ENCODE measurements around the gene DNMT3B. TPM values are rescaled to one million over a fixed set of nuclear protein-coding genes. Genes with fewer than 3 reads are reported as not detected.
"Not testable (repeated sequence)": the region's sequence is repeated elsewhere in the genome, so short reads cannot be mapped to it uniquely, and the experiment has no call there.

The DNMT3B gene
- total RNA-seq, 1 donor from 2014 or later = 3.4 TPM

DNA sequence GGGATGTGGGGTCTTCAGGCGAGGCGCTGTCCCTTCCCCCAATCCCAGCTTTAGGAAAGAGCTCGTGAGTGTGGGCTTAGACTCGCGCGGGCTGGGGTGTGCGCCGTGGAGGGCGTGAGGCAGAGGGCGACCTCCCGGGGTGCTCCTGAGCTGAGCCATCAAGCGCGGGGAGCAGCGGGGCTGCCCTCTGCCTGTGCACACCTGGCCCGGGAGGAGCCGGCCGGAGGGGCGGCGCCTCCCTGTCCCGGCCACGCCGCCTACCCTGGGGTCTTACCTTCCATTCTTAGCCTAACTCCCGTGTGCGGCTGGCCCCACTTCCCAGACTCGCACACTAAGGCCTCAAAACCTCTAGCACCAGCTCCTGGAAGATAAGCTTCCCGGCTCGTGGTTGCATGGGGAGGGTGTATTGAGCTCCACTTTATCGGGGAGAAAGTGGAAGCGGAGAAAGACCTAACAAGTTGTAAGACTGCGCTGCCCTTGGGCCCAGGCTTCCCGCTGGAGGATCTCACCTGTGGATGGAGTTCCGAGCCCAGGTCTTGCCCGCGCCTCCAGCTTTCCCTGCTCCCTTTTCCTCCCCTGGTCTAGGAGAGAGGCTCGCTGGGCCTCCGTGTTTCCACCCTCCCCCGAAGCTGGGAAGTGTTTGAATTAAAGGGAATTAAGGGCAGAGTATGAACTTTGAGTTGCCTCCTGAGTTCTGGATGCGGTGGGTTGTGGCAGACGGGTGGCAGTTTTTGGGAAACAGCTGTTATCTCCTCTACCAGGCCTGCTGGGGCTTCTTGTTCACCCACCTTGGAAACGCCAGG lies 1.2 kb downstream of the DNMT3B start:
- no peak for DNase-seq (ENCODE audit: low spot score)

DNA sequence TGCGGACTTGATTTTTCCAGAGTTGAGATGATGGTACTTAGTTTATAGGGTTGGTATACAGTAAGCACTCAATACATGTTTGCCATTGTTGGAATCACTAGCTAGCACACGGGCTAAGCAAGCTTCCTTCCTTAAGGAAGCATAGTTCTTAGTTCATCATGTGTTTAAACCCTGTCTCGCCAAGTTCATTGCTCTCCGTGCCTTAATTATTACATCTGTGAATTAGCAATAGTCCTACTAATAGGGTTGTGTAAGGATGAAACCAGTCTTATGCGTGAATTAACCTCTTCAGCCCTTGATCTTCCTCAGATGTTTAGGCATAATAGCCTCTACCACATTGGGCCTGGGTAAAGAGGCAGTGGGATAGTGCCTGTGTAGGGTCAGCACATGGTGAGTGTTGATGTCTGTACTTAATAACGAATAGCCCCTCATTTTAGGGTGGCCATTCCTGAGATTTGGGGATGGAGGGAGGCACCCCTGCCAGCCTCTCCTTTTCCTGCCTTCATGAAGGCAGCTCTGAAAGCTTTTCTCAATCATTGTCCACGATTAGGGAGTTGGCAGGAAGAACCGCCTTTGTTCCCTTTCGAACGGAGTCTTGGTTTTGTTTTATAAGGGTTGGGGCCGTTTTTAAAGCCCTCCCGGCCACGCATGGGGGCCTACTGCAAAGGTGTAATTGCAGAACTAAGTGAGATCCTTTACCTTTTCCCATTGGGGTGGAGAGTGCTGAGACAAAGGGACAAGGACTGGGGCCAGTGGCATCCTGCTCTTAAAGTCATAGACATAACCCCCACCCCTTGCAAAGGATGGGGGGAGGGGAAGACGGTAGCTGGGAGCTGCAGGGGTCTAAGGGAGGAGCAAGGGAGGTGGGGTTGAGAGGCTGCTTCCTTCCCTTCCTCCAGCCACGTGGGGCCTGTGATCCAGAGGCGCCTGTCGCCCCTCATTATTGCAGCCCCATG lies 2.1 kb downstream of the DNMT3B start:
- no peak for DNase-seq (ENCODE audit: low spot score)

DNA sequence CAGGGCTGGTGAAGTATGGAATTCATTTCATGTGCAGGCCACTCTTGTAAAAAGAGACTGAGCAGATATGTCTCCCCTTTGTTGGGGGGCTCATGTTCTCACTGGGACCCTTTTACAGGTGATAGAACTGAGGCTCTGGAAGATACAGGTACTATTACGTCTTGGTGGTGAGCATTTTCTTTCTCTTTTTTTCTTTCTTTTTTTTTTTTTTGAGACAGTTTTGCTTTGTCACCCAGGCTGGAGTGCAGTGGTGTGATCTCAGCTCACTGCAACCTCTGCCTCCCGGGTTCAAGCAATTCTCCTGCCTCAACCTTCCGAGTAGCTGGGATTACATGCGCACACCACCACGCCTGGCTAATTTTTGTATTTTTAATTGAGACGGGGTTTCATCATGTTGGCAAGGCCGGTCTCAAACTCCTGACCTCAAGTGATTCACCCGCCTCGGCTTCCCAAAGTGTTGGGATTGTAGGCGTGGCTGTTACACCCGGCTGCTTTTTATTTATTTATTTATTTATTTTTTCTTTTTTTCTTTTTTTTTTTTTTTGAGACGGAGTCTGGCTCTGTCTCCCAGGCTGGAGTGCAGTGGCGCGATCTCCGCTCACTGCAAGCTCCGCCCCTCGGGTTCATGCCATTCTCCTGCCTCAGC lies 3.2 kb downstream of the DNMT3B start:
- DNase-seq (ENCODE audit: low spot score) = not testable (repeated sequence)

DNA sequence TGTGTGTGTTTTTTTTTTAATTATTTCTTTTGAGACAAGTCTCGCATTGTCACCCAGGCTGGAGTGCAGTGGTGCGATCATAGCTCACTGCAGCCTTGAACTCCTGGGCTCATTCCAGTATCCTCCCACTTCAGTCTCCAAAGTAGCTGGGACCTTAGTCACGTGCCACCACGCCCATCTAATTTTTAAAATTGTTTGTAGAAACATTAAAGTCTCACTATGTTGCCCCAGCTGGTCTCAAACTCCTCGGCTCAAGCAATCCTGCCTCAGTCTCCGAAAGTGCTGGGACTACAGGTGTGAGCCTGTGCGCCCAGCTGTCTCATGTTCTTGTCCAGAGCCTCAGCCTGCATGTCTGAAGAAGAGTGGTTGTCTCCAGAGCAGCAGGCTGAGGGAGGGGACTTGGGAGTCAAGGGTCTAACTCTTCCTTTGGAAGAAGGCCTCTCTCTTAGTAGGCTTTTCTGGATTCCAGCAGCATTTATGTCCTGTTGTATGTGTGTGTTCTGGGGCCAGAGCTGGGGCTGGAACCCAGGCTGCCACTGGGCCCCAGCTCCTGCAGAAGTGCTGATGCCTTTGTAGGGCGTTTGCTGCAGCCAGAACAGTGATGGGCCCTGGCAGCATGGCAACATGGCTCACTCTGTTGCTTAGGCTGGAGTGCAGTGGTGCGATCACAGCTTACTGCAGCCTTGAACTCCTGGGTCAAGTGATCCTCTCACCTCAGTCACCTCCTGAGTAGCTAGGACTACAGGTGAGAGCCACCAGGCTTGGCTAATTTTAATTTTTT lies 5.4 kb downstream of the DNMT3B start:
- no peak for DNase-seq (ENCODE audit: low spot score)

DNA sequence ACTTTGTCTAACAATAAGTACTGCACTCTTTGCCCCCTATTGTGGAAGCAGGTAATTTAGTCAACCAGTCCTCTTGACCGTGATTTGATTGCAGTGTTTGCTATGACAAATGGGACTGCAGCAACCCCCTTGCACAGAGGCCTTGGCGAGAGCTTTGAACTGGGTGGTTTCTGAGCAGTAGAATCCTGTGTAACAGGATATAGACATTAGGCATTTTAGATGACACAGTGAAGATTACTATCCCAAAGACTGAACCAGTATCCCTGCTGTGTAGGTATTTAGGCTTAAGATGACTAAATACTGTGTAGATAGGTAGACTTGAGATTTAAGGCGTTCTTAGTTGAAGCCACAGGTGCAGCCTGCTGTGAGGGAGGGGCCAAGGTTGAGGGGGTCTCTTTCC lies 9.9 kb downstream of the DNMT3B start:
- no peak for DNase-seq (ENCODE audit: low spot score)

DNA sequence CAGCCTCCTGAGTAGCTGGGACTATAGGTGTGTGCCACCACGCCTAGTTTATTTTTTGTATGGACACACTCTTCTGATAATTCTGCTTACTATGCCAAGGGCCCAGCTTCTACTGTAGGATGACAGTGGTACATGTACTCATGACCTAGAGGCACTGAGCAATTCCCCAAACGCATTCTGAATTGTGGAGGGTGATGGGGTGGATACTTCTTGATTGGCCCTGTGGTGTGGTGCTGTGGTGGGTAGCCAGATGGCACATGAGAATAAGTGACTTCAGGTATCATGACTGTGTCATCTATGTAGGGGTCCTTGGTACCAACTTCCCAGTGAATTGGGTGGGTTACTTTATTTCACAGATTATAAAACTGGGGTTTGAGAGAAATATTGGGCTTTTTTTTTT lies 11.0 kb downstream of the DNMT3B start:
- DNase-seq (ENCODE audit: low spot score) = no peak

DNA sequence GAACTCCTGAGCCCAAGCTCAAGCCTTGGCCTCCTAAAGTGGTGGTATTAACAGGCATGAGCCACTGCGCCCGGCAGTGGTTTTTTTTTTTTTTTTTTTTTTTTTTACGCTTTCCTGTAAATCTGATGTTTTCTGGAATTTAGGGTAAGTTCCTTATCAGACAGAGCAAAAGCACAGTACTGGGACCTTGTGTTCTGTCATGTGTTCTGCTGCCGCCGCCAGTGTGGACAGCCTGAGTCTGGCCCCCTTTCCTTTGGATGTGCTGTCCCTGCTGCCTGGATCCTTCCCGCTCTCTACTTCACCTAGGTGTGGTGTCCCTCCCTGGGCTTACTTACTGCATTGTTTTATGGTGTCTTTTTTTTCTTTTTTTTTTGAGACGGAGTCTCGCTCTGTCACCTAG lies 11.7 kb downstream of the DNMT3B start:
- no peak for DNase-seq (ENCODE audit: low spot score)

- DNase-seq (ENCODE audit: low spot score) = no peak
Measured at GRCh38 chr20:32775336-32775991, 13.3 kb downstream of the DNMT3B start.

DNA sequence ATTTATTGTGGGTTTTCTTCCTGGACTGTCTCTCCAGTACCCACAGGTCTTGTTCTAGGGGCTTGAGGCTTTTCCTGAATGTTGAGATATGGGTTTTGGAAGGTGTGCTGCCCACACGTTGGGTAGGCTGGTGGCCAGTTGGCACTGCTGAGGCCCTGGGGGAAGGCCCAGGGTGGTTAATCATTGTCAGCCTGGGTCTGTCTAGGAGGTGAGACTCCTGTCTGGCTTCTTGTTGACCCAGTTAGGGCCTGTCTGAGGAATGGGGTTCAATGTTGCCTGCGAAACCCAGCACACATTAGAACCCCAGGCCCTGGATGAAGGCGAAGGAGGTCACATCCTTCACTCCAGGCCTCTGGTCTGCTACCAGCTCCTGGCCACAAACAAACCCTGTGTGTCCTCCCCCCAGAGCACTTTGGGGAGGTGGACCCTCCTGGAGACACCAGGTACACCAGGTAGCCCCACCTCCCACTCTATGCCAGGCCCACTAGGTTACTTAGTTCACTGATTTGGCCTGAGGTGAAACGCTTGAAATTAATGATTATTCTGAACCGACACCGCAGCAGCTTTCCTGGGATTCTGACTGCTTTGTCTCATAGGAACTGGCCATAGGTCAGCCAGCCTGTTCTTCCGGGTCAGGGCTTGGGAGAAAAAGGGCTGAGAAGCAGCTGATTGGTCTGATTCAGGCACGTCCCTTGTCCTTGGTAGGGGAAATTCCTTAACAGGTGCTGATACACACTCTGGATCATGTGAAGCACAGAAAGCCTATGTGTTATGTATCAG lies 15.2 kb downstream of the DNMT3B start:
- no peak for DNase-seq (ENCODE audit: low spot score)

- DNase-seq (ENCODE audit: low spot score) = no peak
Measured at GRCh38 chr20:32779500-32780211, 17.5 kb downstream of the DNMT3B start.

DNA sequence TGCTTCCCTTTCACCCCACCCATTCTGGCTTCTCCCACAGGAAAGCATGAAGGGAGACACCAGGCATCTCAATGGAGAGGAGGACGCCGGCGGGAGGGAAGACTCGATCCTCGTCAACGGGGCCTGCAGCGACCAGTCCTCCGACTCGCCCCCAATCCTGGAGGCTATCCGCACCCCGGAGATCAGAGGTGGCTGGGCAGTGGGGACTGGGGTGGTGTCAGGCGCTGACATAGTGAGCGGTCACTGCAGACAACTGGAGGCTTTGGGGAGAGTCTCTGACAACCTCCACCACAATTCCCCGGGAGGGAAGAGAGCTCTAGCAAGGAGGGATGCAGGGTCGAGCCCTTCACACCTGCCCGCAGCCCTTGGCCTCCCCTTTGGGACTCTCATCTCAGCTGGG lies 18.1 kb downstream of the DNMT3B start:
- DNase-seq (ENCODE audit: low spot score) = no peak

- DNase-seq (ENCODE audit: low spot score) = no peak
Measured at GRCh38 chr20:32780749-32781655, 18.8 kb downstream of the DNMT3B start.

GRCh38 chr20:32784369-32785080 lies 22.3 kb downstream of the DNMT3B start:
- no peak for DNase-seq (ENCODE audit: low spot score)

GRCh38 chr20:32786059-32786760 lies 24.0 kb downstream of the DNMT3B start:
- DNase-seq (ENCODE audit: low spot score) = no peak

GRCh38 chr20:32787168-32787567 lies 25.0 kb downstream of the DNMT3B start:
- no peak for DNase-seq (ENCODE audit: low spot score)

DNA sequence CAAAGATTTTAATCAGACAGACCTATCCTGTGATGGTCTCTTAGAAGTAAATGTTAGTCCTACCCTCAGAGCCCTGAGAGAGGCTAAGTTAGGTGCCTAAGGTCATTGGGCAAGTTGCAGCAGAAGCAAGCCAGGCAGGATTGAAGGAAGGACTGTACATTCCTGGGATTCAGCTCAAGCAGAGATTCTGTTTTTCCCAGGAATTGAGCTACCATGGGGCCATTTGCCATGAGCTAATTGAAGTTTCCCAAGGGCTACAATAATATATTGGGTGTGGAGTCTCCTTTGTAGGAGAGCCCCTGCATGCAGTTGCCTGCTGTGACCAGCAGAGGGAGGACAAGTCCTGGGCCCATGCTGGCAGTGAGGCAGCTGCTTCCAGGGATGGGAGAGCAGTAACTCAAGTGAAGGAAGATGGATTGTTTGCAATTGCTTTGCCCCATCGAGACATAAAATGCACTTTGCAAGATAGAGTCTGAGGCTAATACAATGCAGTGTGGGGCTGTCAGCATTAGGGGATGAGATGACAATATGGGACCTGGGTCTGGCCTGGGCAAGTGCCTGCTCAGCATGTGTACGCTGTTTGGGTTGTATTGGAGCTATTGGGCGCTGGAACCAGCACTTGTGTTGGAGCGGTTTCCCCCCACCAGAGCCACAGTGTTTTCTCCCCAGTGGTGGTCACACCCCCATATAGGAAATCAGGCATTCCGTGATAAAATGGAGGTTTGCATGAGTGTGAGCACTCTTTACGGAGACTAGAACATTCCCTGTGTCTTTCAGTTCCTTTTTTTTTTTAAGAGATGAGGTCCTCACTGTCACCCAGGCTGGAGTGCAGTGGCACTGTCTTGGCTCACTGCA lies 27.9 kb downstream of the DNMT3B start:
- peak; percentile 84 for DNase-seq (ENCODE audit: low spot score)
